ENCODE measurements around the gene TIGD3.

DNA sequence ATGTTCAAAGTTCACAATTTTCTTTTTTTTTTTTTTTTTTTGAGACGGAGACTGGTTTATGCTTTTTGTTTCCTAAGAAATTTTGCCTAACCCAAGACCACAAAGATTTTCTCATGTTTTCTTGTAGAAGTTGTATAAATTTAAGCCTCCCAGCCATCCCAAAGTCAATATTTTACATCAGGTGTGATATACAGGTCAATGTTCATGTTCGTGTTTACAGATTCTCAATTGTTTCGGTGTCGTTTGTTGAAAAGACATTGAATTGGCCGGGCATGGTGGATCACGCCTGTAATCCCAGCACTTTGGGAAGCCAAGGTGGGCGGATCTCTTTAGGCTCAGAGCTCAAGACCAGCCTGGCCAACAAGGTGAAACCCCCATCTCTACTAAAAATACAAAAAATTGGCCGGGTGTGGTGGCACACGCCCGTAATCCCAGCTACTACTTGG lies 47.3 kb downstream of the TIGD3 start:
- TF ChIP-seq SP1 (IDR thresholded peaks at IDR 0.05) = no peak
- no peak for TF ChIP-seq FOXA1 (IDR thresholded peaks at IDR 0.05)
- TF ChIP-seq SUZ12 (IDR thresholded peaks at IDR 0.05) = no peak
- no peak for TF ChIP-seq ZNF384 (IDR thresholded peaks at IDR 0.05)
